Measurements from ENCODE around the gene NRCAM. TPM values are rescaled to one million over a fixed set of nuclear protein-coding genes. Genes with fewer than 3 reads are reported as not detected.

NRCAM gene
- total RNA-seq, 4 donors from 2014 or later = 0.77 to 30.3 (median 2.0) TPM; not detected in 1

- Histone ChIP-seq H3K4me3 (no peak overlapping the region), H3K4me1 (no peaks in the 10 kb centered on the region), H3K36me3 (no peaks in the 10 kb centered on the region), H3K27me3 (no peaks in the 10 kb centered on the region), H3K27ac (no peak overlapping the region), H3K9me3 (no peaks in the 10 kb centered on the region)
- intact Hi-C loops (cut with DNase I; ENCODE audit: low total_unique reads) = no loop called here
- no peak for TF ChIP-seq POLR2A (IDR thresholded peaks at IDR 0.05)
- TF ChIP-seq, protein P1, sequence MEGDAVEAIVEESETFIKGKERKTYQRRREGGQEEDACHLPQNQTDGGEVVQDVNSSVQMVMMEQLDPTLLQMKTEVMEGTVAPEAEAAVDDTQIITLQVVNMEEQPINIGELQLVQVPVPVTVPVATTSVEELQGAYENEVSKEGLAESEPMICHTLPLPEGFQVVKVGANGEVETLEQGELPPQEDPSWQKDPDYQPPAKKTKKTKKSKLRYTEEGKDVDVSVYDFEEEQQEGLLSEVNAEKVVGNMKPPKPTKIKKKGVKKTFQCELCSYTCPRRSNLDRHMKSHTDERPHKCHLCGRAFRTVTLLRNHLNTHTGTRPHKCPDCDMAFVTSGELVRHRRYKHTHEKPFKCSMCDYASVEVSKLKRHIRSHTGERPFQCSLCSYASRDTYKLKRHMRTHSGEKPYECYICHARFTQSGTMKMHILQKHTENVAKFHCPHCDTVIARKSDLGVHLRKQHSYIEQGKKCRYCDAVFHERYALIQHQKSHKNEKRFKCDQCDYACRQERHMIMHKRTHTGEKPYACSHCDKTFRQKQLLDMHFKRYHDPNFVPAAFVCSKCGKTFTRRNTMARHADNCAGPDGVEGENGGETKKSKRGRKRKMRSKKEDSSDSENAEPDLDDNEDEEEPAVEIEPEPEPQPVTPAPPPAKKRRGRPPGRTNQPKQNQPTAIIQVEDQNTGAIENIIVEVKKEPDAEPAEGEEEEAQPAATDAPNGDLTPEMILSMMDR (IDR thresholded peaks at IDR 0.05) = no peak
- DNase-seq = no peak
Measured at GRCh38 chr7:108427766-108428165, 28.5 kb downstream of the NRCAM start.

DNA sequence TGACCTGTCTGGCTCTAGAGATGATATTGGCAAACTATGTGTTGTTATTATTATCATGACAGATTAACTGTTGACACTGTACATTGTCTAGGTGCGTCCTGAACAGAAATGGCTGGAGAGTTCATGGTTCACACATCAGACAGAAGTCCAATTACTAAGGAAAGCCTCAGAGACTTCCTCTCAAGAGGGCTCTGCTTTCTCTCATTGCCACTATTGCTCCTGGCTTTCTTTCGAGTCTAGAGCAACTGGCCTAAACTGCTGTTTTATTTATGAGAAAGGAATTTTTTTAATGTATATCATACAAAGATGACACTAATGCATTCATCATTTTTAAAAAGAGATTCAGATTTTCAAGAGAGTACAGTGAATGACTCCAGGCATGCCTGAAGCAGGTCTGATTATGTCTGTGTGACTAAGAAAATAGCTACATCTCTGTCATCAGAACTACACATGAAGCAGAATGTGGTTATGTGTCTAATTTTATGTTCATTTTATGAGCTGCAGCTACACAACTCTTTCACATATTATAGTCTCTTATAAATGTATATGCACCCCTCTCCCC lies 30.4 kb downstream of the NRCAM start:
- no peak for DNase-seq
- Histone ChIP-seq H3K36me3 (no peaks in the 10 kb centered on the region), H3K4me1 (no peaks in the 10 kb centered on the region), H3K4me3 (no peak overlapping the region), H3K9me3 (no peaks in the 10 kb centered on the region), H3K27ac (no peak overlapping the region), H3K27me3 (no peaks in the 10 kb centered on the region)
- TF ChIP-seq, protein P1 (IDR thresholded peaks at IDR 0.05) = no peak
- intact Hi-C loops (cut with DNase I; ENCODE audit: low total_unique reads) = no loop called here

- Histone ChIP-seq H3K9me3 (no peaks in the 10 kb centered on the region), H3K4me1 (no peaks in the 10 kb centered on the region), H3K36me3 (no peaks in the 10 kb centered on the region), H3K27ac (no peak overlapping the region), H3K27me3 (no peaks in the 10 kb centered on the region), H3K4me3 (no peak overlapping the region)
- intact Hi-C loops (cut with DNase I; ENCODE audit: low total_unique reads) = no loop called here
- no peak for TF ChIP-seq POLR2A (IDR thresholded peaks at IDR 0.05)
- TF ChIP-seq, protein P1 (IDR thresholded peaks at IDR 0.05) = no peak
- no peak for DNase-seq
Measured at GRCh38 chr7:108424013-108424412, 32.2 kb downstream of the NRCAM start.

DNA sequence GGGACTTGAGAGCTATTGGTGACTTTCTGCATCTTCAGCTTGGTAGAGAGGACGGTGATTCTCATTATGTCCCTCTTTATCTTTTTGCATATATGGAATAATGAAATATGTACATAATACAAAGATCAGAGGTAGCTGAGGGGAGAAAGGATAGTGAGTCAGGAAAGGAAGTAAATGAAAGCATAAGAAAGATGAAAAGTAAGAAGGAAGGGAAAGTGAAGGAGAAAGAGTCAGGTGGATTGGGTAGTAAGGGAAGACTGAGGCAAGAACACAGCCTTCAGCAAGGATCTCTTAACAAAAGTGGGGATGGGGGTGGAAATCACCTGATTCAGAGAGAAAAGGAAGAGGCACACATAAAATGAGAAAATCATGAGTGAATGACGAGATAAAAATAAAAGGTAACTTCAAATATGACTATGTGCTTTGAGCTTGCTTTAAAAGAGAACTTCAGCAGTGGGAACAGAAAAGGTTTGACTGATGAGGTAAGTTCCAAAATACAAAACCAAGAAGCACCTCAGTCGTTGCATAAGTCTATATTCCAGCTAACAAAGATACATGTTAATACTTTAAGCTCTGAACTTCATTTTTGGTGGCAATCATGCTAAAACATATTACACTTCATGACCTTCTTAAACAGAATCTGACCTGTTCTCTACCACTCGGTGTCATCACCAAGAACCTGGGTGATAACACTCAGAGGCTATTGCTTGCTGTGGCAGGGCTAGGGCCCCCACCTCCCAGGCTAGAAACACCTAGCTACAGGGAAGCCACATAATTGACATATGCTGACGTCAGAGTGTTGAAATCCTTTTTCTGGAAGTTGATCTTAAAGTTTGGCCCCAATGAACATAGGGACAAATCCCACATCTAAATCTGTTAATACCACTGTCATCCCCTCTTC lies 32.9 kb downstream of the NRCAM start:
- Histone ChIP-seq H3K27ac (no peak overlapping the region), H3K4me3 (no peak overlapping the region), H3K9me3 (no peaks in the 10 kb centered on the region), H3K4me1 (no peaks in the 10 kb centered on the region), H3K27me3 (no peaks in the 10 kb centered on the region), H3K36me3 (no peaks in the 10 kb centered on the region)
- TF ChIP-seq, protein P1 (IDR thresholded peaks at IDR 0.05) = no peak
- TF ChIP-seq POLR2A (IDR thresholded peaks at IDR 0.05) = no peak
- intact Hi-C loops (cut with DNase I; ENCODE audit: low total_unique reads) = no loop called here
- no peak for DNase-seq

DNA sequence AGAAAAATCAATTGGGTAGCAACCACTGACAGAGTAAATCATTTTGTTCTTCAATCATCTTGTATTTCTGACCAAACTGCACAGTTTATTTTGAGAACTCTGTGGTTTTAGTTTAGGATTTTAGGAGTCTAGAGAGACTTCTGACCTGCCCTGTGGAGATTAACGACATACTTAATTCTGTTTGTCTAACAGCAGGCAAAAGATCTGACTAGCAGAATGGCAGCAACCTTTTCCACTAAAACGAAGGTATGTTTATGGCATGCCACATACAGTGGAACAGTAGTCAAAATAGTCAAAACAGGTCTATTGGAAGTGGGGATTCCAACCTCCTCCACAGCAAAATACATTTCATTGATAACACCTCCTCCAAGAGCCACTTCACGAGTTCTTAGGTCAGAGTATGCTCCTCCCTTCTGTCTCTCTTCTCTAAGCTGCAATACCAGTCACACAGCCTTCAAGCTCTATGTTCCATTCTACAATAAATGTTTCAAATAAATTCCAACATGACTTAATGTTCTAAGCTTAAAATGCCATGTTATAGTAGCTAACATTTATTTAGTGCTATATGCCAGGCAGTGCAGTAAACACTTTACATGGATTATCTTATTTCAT lies 34.4 kb downstream of the NRCAM start:
- Histone ChIP-seq H3K4me3 (no peak overlapping the region), H3K27ac (no peak overlapping the region), H3K9me3 (no peaks in the 10 kb centered on the region), H3K4me1 (no peaks in the 10 kb centered on the region), H3K36me3 (no peaks in the 10 kb centered on the region), H3K27me3 (no peaks in the 10 kb centered on the region)
- intact Hi-C loops (cut with DNase I; ENCODE audit: low total_unique reads) = no loop called here
- TF ChIP-seq, protein P1 (IDR thresholded peaks at IDR 0.05) = no peak
- no peak for TF ChIP-seq POLR2A (IDR thresholded peaks at IDR 0.05)
- no peak for DNase-seq
